ENCODE data around the gene MDM2. TPM values are rescaled to one million over a fixed set of nuclear protein-coding genes. Genes with fewer than 3 reads are reported as not detected.
A peak's percentile ranks its signal among the peaks of the same experiment; 100 is the strongest.
"Not testable (repeated sequence)": the region's sequence is repeated elsewhere in the genome, so short reads cannot be mapped to it uniquely, and the experiment has no call there.

The MDM2 gene
- total and polyA plus RNA-seq, 10 of the 15 experiments (the other 5 are each of a cell fraction or from before 2014, with no cell fraction given) = 48.2 to 174 (median 85.0) TPM

DNA sequence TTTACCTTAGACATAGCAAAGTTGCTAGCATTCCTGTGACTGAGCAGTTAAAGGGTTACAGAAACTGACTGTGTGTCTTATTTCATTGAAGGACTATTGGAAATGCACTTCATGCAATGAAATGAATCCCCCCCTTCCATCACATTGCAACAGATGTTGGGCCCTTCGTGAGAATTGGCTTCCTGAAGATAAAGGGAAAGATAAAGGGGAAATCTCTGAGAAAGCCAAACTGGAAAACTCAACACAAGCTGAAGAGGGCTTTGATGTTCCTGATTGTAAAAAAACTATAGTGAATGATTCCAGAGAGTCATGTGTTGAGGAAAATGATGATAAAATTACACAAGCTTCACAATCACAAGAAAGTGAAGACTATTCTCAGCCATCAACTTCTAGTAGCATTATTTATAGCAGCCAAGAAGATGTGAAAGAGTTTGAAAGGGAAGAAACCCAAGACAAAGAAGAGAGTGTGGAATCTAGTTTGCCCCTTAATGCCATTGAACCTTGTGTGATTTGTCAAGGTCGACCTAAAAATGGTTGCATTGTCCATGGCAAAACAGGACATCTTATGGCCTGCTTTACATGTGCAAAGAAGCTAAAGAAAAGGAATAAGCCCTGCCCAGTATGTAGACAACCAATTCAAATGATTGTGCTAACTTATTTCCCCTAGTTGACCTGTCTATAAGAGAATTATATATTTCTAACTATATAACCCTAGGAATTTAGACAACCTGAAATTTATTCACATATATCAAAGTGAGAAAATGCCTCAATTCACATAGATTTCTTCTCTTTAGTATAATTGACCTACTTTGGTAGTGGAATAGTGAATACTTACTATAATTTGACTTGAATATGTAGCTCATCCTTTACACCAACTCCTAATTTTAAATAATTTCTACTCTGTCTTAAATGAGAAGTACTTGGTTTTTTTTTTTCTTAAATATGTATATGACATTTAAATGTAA is 31.5 kb downstream of the MDM2 start:
- no peak overlapping the region for H3K9ac ChIP-seq (ENCODE audit: control insufficient read depth, insufficient read depth, low read length)
- TSS peak; percentile 35 for BruUV-seq (replicated peaks)
- H2AFZ ChIP-seq (ENCODE audit: control insufficient read depth, low read depth, low read length) = no peak overlapping the region
- POLR2A ChIA-PET = no interaction called here
- RAD21 ChIA-PET (ENCODE audit: unreplicated experiment) = no interaction called here
- CTCF ChIA-PET = interaction anchor here (0.7 to 2.2 kb wide), 3 partner anchors 9 to 231 kb away, joined by 3 to 16 read pairs (median 4); no protein-coding TSS in a partner anchor
- in situ Hi-C loops (cut with MboI) = no loop called here
- no peak overlapping the region for H3K4me2 ChIP-seq (ENCODE audit: control insufficient read depth, insufficient read depth)
- TF ChIP-seq BACH1 (IDR thresholded peaks at IDR 0.05; ENCODE audit: borderline replicate concordance) (0 out of 2 replicates have a peak, but pooled peaks have one; percentile 11), POLR2A (IDR thresholded peaks at IDR 0.05; ENCODE audit: low read depth, low read length) (0 out of 2 replicates have a peak, but pooled peaks have one; percentile 28), POLR2AphosphoS5 (IDR thresholded peaks at IDR 0.05; ENCODE audit: low read length) (peak; percentile 85), STAT3 (IDR thresholded peaks at IDR 0.05; ENCODE audit: low read depth, low read length) (no peak)
- H3K36me3 ChIP-seq (ENCODE audit: control insufficient read depth in 2 of 2, insufficient read depth in 2 of 2, low read length in 1 of 2) = peaks cover 11 to 43% of the 10 kb centered on the region in 2 experiments
- no peaks in the 10 kb centered on the region for H3K9me3 ChIP-seq (replicated peaks; ENCODE audit: control insufficient read depth, insufficient read depth, low read length)
- no peaks in the 10 kb centered on the region; the same call in 1 of the 2 replicates for H3K79me2 ChIP-seq (ENCODE audit: control insufficient read depth, insufficient read depth, low read length)
- H3K4me3 ChIP-seq = no peak overlapping the region
- 75% methylated on average over 2 of the region's 2 CpGs for WGBS (ENCODE audit: insufficient coverage, insufficient replicate concordance, low lambda C conversion rate, missing lambda C conversion rate)
- ATAC-seq = no peak; the same call in 1 of the 3 replicates
- intact Hi-C loops (cut with micrococcal nuclease; ENCODE audit: unreplicated experiment) = loop anchor here (10.0 kb wide), 1 partner anchor 405 kb away; no protein-coding TSS in a partner anchor
- no peak overlapping the region for H3K27ac ChIP-seq (ENCODE audit: control insufficient read depth, insufficient read depth)
- H3K4me1 ChIP-seq (ENCODE audit: control insufficient read depth, insufficient read depth, low read length) = no peaks in the 10 kb centered on the region
- DNase-seq (ENCODE audit: low read depth, low spot score) = no peak
- FAIRE-seq = no peak
- no peaks in the 10 kb centered on the region for H3K27me3 ChIP-seq (replicated peaks in 1 of 2; ENCODE audit: control insufficient read depth in 2 of 2, insufficient read depth in 2 of 2, low read length in 1 of 2)
- no peaks in the 10 kb centered on the region for H4K20me1 ChIP-seq (ENCODE audit: control insufficient read depth, insufficient read depth)
- SMC1A ChIA-PET (ENCODE audit: uncharacterized antibody, unreplicated experiment) = interaction anchor here (0.6 to 1.1 kb wide), 3 partner anchors 21 to 608 kb away, joined by 3 read pairs; no protein-coding TSS in a partner anchor

DNA sequence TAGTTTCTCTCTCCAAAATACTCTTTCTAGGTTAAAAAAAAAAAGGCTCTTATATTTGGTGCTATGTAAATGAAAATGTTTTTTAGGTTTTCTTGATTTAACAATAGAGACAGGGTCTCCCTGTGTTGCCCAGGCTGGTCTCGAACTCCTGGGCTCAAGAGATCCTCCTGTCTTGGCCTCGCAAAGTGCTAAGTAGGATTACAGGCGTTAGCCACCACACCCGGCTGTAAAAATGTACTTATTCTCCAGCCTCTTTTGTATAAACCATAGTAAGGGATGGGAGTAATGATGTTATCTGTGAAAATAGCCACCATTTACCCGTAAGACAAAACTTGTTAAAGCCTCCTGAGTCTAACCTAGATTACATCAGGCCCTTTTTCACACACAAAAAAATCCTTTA is 33.2 kb downstream of the MDM2 start:
- in situ Hi-C loops (cut with MboI); H3K9me3 ChIP-seq (replicated peaks; ENCODE audit: control insufficient read depth, insufficient read depth, low read length); H3K27ac ChIP-seq (ENCODE audit: control insufficient read depth, insufficient read depth); H3K4me2 ChIP-seq (ENCODE audit: control insufficient read depth, insufficient read depth); H4K20me1 ChIP-seq (ENCODE audit: control insufficient read depth, insufficient read depth); BruUV-seq (replicated peaks); DNase-seq (ENCODE audit: low read depth, low spot score); H3K4me1 ChIP-seq (ENCODE audit: control insufficient read depth, insufficient read depth, low read length); H3K9ac ChIP-seq (ENCODE audit: control insufficient read depth, insufficient read depth, low read length); H3K4me3 ChIP-seq; FAIRE-seq; RAD21 ChIA-PET (ENCODE audit: unreplicated experiment); ATAC-seq; H2AFZ ChIP-seq (ENCODE audit: control insufficient read depth, low read depth, low read length); H3K79me2 ChIP-seq (ENCODE audit: control insufficient read depth, insufficient read depth, low read length); H3K27me3 ChIP-seq (replicated peaks in 1 of 2; ENCODE audit: control insufficient read depth in 2 of 2, insufficient read depth in 2 of 2, low read length in 1 of 2): not testable (repeated sequence)
- intact Hi-C loops (cut with micrococcal nuclease; ENCODE audit: unreplicated experiment) = loop anchor here (10.0 kb wide), 1 partner anchor 404 kb away; no protein-coding TSS in a partner anchor
- ChIA-PET SMC1A (ENCODE audit: uncharacterized antibody, unreplicated experiment) (interaction anchor here (4.5 kb wide), 1 partner anchor 11 kb away, joined by 15 read pairs; no protein-coding TSS in a partner anchor), CTCF (interaction anchor here (1.5 to 1.8 kb wide), 2 partner anchors 9 to 11 kb away, joined by 6 to 13 read pairs; no protein-coding TSS in a partner anchor), POLR2A (interaction anchor here (0.7 kb wide), 1 partner anchor 392 kb away, joined by 12 read pairs; no protein-coding TSS in a partner anchor)
- peaks cover 11 to 40% of the 10 kb centered on the region in 2 experiments for H3K36me3 ChIP-seq (ENCODE audit: control insufficient read depth in 2 of 2, insufficient read depth in 2 of 2, low read length in 1 of 2)
- WGBS (ENCODE audit: insufficient coverage, insufficient replicate concordance, low lambda C conversion rate, missing lambda C conversion rate) = 85% methylated on average over 5 of the region's 5 CpGs

Measured in GM12878 (cell line).